Keratinocyte (primary cell): Measurements from ENCODE around the gene NLRP6.

Experiments
- EZH2 ChIP-seq: IDR thresholded peaks from one replicate; pipeline ENCODE4 v1.6.1; 2012; ENCODE audit warnings: inconsistent platforms, mild to moderate bottlenecking, low read length, moderate library complexity
- TF ChIP-seq, protein P1 (sequence below), 3 experiments: IDR thresholded peaks in 1 of 3; conservative IDR thresholded peaks in 1 of 3; optimal IDR thresholded peaks in 1 of 3; 2 replicates in 2 of 3; 3 replicates in 1 of 3; pipeline versions ENCODE3 to v1.5.1; 2011; ENCODE audit warnings: low read length in 3 of 3, mild to moderate bottlenecking in 3 of 3, moderate library complexity in 2 of 3, control low read depth in 1 of 3, inconsistent platforms in 1 of 3; ENCODE audit not compliant: insufficient read depth in 2 of 3; ENCODE audit errors: extremely low read depth in 1 of 3

DNA sequence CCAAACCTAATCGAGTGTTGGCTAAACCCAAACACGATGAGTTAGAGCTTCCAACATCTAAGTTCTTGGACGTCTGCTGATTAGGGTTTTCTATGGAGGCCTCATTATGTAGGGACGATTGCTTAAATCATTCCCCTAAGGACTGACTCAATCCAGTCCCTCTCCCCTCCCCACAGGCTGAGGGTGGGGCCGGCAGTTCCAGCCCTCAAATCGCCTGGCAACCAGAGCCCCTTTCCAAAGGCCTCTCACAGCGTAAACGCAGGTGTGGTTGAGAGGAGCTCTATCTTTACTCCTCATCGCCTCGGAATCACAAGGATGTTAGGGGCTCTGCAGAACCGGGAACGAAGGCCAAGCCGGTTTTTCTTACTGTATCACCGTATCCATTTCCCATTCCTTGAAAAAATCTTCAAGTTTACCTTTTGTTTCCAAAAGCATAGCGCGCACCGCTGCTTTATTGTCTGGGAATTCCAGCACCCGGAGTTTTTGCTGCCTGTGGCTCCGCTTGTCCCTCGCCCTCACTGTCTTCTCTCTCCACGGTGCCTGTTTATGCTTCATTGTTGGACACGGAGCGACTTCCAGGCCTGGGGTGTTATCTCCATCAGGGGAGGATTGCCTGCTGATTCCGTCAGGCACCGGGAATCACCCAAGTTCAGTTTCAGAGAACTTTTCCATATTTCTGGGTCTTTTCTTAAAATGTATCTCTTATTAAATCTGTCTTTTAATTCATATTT is 56.2 kb downstream of the NLRP6 start:
- TF ChIP-seq, protein P1, sequence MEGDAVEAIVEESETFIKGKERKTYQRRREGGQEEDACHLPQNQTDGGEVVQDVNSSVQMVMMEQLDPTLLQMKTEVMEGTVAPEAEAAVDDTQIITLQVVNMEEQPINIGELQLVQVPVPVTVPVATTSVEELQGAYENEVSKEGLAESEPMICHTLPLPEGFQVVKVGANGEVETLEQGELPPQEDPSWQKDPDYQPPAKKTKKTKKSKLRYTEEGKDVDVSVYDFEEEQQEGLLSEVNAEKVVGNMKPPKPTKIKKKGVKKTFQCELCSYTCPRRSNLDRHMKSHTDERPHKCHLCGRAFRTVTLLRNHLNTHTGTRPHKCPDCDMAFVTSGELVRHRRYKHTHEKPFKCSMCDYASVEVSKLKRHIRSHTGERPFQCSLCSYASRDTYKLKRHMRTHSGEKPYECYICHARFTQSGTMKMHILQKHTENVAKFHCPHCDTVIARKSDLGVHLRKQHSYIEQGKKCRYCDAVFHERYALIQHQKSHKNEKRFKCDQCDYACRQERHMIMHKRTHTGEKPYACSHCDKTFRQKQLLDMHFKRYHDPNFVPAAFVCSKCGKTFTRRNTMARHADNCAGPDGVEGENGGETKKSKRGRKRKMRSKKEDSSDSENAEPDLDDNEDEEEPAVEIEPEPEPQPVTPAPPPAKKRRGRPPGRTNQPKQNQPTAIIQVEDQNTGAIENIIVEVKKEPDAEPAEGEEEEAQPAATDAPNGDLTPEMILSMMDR (optimal IDR thresholded peaks at IDR 0.05 in 1 of 3, IDR thresholded peaks at IDR 0.05 in 1 of 3, conservative IDR thresholded peaks at IDR 0.05 in 1 of 3; ENCODE audit: extremely low read depth in 1 of 3, insufficient read depth in 2 of 3, low read length in 3 of 3), result no peak
- TF ChIP-seq EZH2, result no peak
